MM.1S (cell line): Measurements from ENCODE around the gene IGFN1.

ENCODE experiments used
- DNase-seq: peaks from one replicate; pipeline ENCODE4 v3.0.0-alpha.2; 2015
- H2AFZ ChIP-seq: fragments of 300-600 bp; sonication (generic); 2 replicates; pipeline ENCODE4 v1.6.0; 2016; ENCODE audit warnings: antibody characterized with exemption, low read length
- H3F3A ChIP-seq: fragments of 300-600 bp; sonication (generic); 2 replicates; pipeline ENCODE4 v1.6.1; 2016; ENCODE audit warnings: mild to moderate bottlenecking, antibody characterized with exemption, low read length, moderate library complexity, mixed read lengths; ENCODE audit not compliant: insufficient read depth
- H3K27ac ChIP-seq: fragments of 300-600 bp; sonication (generic); 2 replicates; pipeline ENCODE4 v1.5.1; 2016; ENCODE audit warnings: mild to moderate bottlenecking, low read length
- H3K27me3 ChIP-seq: fragments of 300-600 bp; sonication (generic); replicated peaks from 2 replicates; pipeline ENCODE4 v1.6.0; 2016; ENCODE audit warnings: low read length; ENCODE audit not compliant: insufficient read depth
- H3K36me3 ChIP-seq: fragments of 300-600 bp; sonication (generic); replicated peaks from 2 replicates; pipeline ENCODE4 v1.6.1; 2016; ENCODE audit warnings: mild to moderate bottlenecking, low read length, mixed read lengths; ENCODE audit not compliant: insufficient read depth
- H3K4me1 ChIP-seq: fragments of 300-600 bp; sonication (generic); 2 replicates; pipeline ENCODE4 v1.6.1; 2016; ENCODE audit warnings: low read length, mixed read lengths
- H3K4me2 ChIP-seq: fragments of 300-600 bp; sonication (generic); 2 replicates; pipeline ENCODE4 v1.6.0; 2016; ENCODE audit warnings: low read depth, low read length
- H3K4me3 ChIP-seq: fragments of 300-600 bp; sonication (generic); 2 replicates; pipeline ENCODE4 v1.5.1; 2016; ENCODE audit warnings: low read length, mixed read lengths
- H3K79me2 ChIP-seq: fragments of 300-600 bp; sonication (generic); 2 replicates; pipeline ENCODE4 v1.6.1; 2016; ENCODE audit warnings: mixed run types, low read length, mixed read lengths
- H3K9ac ChIP-seq: fragments of 300-600 bp; sonication (generic); 2 replicates; pipeline ENCODE4 v1.6.1; 2016; ENCODE audit warnings: low read length, mixed read lengths
- H3K9me2 ChIP-seq: fragments of 300-600 bp; sonication (generic); replicated peaks from 2 replicates; pipeline ENCODE4 v1.6.1; 2016; ENCODE audit warnings: mild to moderate bottlenecking, low read length, mixed read lengths; ENCODE audit not compliant: insufficient read depth
- H3K9me3 ChIP-seq: fragments of 300-600 bp; sonication (generic); replicated peaks from 2 replicates; pipeline ENCODE4 v1.6.1; 2016; ENCODE audit warnings: mild to moderate bottlenecking, low read length, mixed read lengths; ENCODE audit not compliant: insufficient read depth
- H4K20me1 ChIP-seq: fragments of 300-600 bp; sonication (generic); 2 replicates; pipeline ENCODE4 v1.6.1; 2016; ENCODE audit warnings: mild to moderate bottlenecking, low read length, moderate library complexity, mixed read lengths; ENCODE audit not compliant: insufficient read depth
- CTCF ChIP-seq: fragments of 300-600 bp; sonication (generic); IDR thresholded peaks from 2 replicates; pipeline ENCODE4 v1.5.1; 2016; ENCODE audit warnings: antibody characterized with exemption, low read length, mixed read lengths
- EZH2 ChIP-seq: fragments of 300-600 bp; sonication (generic); optimal IDR thresholded peaks from 2 replicates; pipeline ENCODE3; 2017; ENCODE audit warnings: low read depth, mild to moderate bottlenecking, antibody characterized with exemption, low read length, mixed read lengths
- EZH2phosphoT487 ChIP-seq: fragments of 300-600 bp; sonication (generic); IDR thresholded peaks from 2 replicates; pipeline ENCODE4 v1.6.1; 2018; ENCODE audit warnings: antibody characterized with exemption, low read length

IGFN1 gene

GRCh38 chr1:201214886-201215285 lies 24.3 kb downstream of the IGFN1 start:
- no peaks in the 10 kb centered on the region for H3K4me1 ChIP-seq
- no peak overlapping the region for H2AFZ ChIP-seq
- no peak overlapping the region for H3K9ac ChIP-seq
- no peak overlapping the region for H3K4me2 ChIP-seq
- no peaks in the 10 kb centered on the region for H3F3A ChIP-seq
- no peak for TF ChIP-seq CTCF
- no peak overlapping the region for H3K27ac ChIP-seq
- H3K9me3 ChIP-seq: no peaks in the 10 kb centered on the region
- H3K36me3 ChIP-seq: no peaks in the 10 kb centered on the region
- H3K27me3 ChIP-seq: peaks cover 51% of the 10 kb centered on the region
- no peaks in the 10 kb centered on the region for H3K9me2 ChIP-seq
- no peaks in the 10 kb centered on the region for H3K79me2 ChIP-seq
- no peak overlapping the region for H3K4me3 ChIP-seq
- DNase-seq: no peak
- H4K20me1 ChIP-seq: no peaks in the 10 kb centered on the region

GRCh38 chr1:201215531-201216357 lies 25.1 kb downstream of the IGFN1 start:
- Histone ChIP-seq H3K36me3 (no peaks in the 10 kb centered on the region), H3K4me3 (no peak overlapping the region), H3K4me2 (no peak overlapping the region), H2AFZ (no peak overlapping the region), H3K9me2 (no peaks in the 10 kb centered on the region), H3K27ac (no peak overlapping the region), H3K79me2 (no peaks in the 10 kb centered on the region), H3K9ac (no peak overlapping the region), H3F3A (no peaks in the 10 kb centered on the region), H3K4me1 (no peaks in the 10 kb centered on the region), H4K20me1 (no peaks in the 10 kb centered on the region), H3K9me3 (no peaks in the 10 kb centered on the region), H3K27me3 (peaks cover 51% of the 10 kb centered on the region)
- DNase-seq: no peak
- TF ChIP-seq CTCF (no peak), EZH2phosphoT487 (no peak), EZH2 (no peak)

- H2AFZ ChIP-seq: no peak overlapping the region
- no peak overlapping the region for H3K4me3 ChIP-seq
- no peak overlapping the region for H3K9ac ChIP-seq
- no peak overlapping the region for H3K27ac ChIP-seq
- H3K79me2 ChIP-seq: no peaks in the 10 kb centered on the region
- no peaks in the 10 kb centered on the region for H3K9me3 ChIP-seq
- H3F3A ChIP-seq: no peaks in the 10 kb centered on the region
- no peak overlapping the region for H3K4me2 ChIP-seq
- no peaks in the 10 kb centered on the region for H3K36me3 ChIP-seq
- H3K9me2 ChIP-seq: no peaks in the 10 kb centered on the region
- H4K20me1 ChIP-seq: no peaks in the 10 kb centered on the region
- TF ChIP-seq EZH2 (no peak), CTCF (no peak), EZH2phosphoT487 (no peak)
- H3K27me3 ChIP-seq: peaks cover 49% of the 10 kb centered on the region
- no peaks in the 10 kb centered on the region for H3K4me1 ChIP-seq
- DNase-seq: no peak
These were observed 25.9 kb downstream of the IGFN1 start for GRCh38 chr1:201216395-201217085.
